ENCODE results near the gene CSNK1E. TPM values are rescaled to one million over a fixed set of nuclear protein-coding genes. Genes with fewer than 3 reads are reported as not detected.

CSNK1E gene
- total RNA-seq, 1 donor from 2014 or later: 246 TPM

DNA sequence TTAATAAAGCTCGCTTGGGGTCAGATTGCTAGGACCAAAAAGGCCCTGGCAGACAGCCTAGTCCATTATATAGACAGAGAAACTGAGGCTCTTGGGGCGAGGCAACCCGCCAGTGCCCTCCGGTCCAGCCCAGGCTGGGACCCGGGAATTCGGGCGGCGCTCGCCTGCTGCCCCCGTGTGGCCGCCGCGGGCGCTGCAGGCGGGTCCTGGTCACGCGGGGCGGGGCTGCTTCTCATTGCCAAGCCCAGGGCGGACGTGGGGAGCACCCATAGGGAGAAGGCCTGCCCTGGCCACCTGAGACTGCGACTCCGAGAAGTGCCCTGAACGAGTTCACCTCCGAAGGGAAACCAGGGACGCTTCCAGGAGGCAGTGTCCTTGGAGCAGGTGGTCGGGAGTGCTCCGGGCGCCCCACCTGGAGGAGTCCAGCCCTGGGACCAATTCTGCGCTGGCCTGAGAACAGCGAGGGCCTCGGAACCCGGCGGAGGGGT, 36.0 kb upstream of the CSNK1E start:
- H3K4me1 Mint-ChIP-seq (ENCODE audit: low read depth): peaks cover 2% of the 10 kb centered on the region
- peak; percentile 61 for DNase-seq (ENCODE audit: low spot score, unreplicated experiment)
- H3K9me3 Mint-ChIP-seq (ENCODE audit: low read depth): no peaks in the 10 kb centered on the region
- H3K27ac Mint-ChIP-seq: no peak overlapping the region
- TF ChIP-seq, protein P1, sequence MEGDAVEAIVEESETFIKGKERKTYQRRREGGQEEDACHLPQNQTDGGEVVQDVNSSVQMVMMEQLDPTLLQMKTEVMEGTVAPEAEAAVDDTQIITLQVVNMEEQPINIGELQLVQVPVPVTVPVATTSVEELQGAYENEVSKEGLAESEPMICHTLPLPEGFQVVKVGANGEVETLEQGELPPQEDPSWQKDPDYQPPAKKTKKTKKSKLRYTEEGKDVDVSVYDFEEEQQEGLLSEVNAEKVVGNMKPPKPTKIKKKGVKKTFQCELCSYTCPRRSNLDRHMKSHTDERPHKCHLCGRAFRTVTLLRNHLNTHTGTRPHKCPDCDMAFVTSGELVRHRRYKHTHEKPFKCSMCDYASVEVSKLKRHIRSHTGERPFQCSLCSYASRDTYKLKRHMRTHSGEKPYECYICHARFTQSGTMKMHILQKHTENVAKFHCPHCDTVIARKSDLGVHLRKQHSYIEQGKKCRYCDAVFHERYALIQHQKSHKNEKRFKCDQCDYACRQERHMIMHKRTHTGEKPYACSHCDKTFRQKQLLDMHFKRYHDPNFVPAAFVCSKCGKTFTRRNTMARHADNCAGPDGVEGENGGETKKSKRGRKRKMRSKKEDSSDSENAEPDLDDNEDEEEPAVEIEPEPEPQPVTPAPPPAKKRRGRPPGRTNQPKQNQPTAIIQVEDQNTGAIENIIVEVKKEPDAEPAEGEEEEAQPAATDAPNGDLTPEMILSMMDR (IDR thresholded peaks at IDR 0.05; ENCODE audit: unreplicated experiment): peak; percentile 94
- no peaks in the 10 kb centered on the region for H3K27me3 Mint-ChIP-seq
- H3K4me3 Mint-ChIP-seq (ENCODE audit: low read depth): no peak overlapping the region
- H3K36me3 Mint-ChIP-seq (ENCODE audit: insufficient read depth): no peaks in the 10 kb centered on the region

DNA sequence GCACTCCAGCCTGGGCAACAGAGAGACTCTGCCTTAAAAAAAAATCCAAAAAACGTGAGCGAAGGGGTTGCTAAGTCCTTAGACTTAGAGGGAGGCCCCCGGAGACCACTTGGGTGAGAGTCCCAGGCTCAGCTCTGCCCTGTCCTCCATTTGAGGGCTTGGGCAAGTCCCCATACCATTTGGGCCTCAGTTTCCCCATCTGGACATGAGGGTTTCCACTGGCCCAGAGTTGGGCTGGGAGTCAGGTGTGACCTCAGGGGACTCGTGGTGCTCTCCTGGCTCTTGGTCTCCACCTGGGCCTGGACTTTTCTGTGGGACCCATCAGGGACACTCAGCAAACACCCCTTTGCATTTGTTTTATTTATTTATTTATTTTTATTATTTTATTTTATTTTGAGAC, 35.2 kb upstream of the CSNK1E start:
- Mint-ChIP-seq H3K27ac (no peak overlapping the region), H3K27me3 (no peaks in the 10 kb centered on the region), H3K4me1 (ENCODE audit: low read depth) (peaks cover 2% of the 10 kb centered on the region), H3K4me3 (ENCODE audit: low read depth) (no peak overlapping the region), H3K9me3 (ENCODE audit: low read depth) (no peaks in the 10 kb centered on the region), H3K36me3 (ENCODE audit: insufficient read depth) (no peaks in the 10 kb centered on the region)
- no peak for DNase-seq (ENCODE audit: low spot score, unreplicated experiment)
- TF ChIP-seq, protein P1 (IDR thresholded peaks at IDR 0.05; ENCODE audit: unreplicated experiment): no peak

DNA sequence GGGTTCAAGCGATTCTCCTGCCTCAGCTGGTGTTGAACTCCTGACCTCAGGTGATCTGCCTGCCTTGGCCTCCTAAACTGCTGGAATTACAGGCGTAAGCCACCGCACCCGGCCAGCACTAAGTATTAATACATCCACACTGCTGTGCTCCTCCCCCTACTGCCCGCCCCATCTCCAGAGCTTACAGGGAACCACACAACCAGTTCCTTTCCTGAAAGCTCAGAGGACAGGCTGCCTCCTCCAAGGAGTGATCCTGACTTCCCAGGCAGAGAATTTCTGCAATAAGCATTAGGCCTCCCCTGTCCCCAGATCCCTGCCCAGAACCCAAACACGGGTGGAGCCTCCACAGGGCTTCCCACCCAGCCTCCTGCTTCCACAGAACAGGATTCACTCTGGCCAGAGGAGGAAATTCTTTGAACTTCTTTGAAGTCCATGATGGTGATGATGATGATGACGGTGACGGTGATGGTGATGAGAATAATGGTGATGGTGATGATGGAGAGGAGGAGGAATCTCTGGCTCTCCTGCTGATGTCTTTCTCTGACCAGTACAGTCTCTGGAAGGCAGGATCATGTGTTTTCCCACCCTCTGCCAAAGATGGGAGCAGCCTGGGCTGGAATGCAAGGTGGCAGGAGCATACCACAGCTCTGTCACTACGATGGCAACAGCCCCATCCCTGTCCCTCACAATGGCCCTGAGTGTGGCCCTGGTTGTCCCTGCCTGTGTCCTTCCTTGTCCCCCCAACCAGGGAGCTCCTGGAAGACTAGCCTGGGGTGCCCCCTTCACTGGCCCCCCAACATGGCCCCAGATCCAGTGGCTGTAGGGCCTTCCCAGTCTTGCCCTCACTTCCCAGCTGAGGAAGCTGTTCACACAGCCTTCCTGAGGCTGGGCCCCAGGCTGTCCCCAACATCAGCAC, 33.5 kb upstream of the CSNK1E start:
- no peak for DNase-seq (ENCODE audit: low spot score, unreplicated experiment)
- Mint-ChIP-seq H3K27ac (peak overlapping the region; percentile 63), H3K27me3 (no peaks in the 10 kb centered on the region), H3K4me1 (ENCODE audit: low read depth) (peaks cover 2% of the 10 kb centered on the region), H3K4me3 (ENCODE audit: low read depth) (no peak overlapping the region), H3K9me3 (ENCODE audit: low read depth) (no peaks in the 10 kb centered on the region), H3K36me3 (ENCODE audit: insufficient read depth) (no peaks in the 10 kb centered on the region)
- TF ChIP-seq, protein P1 (IDR thresholded peaks at IDR 0.05; ENCODE audit: unreplicated experiment): no peak

DNA sequence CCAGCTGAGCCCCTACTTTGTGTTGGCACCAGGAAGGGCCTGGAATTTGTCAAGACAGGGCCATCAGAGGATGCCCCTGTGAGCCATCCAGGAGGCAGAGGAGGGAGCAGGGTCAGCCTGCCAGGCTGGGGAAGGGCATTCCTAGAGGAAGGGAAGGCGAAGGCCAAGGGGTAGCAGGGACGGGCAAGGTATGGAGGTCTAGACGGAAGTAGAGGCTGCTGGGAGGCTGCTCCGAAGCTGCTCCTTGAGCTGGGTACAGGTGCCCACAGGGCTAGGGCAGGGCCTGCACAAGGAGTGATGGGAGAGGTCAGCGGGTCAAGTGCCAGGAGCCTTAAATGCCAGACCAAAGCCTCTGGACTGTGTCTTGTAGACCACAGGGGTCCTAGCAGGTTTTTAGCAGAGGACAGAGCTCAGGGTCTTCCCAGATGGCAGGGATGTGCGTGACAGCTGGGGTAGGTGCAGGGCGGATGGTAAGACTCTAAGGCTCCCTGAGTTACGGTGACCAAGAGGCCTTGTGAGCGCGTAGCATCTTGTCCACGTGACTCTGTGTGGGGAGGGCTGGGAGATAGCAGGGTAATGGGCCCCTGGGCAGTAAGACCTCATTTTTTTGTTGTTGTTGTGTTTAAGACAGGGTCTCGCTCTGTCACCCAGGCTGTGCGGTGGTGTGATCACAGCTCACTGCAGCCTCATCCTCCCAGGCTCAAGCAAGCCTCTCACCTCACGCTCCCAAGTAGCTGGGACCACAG, 31.7 kb upstream of the CSNK1E start:
- Mint-ChIP-seq H3K4me1 (ENCODE audit: low read depth) (peaks cover 2% of the 10 kb centered on the region), H3K9me3 (ENCODE audit: low read depth) (no peaks in the 10 kb centered on the region), H3K27me3 (no peaks in the 10 kb centered on the region), H3K4me3 (ENCODE audit: low read depth) (no peak overlapping the region), H3K27ac (peak overlapping the region; percentile 73), H3K36me3 (ENCODE audit: insufficient read depth) (no peaks in the 10 kb centered on the region)
- TF ChIP-seq, protein P1 (IDR thresholded peaks at IDR 0.05; ENCODE audit: unreplicated experiment): no peak
- DNase-seq (ENCODE audit: low spot score, unreplicated experiment): no peak

Data from progenitor cell of endocrine pancreas (in vitro differentiated cells).